HL-60/S4 (cell line): Measurements from ENCODE around the gene PTPN21.

Experiments
- in situ Hi-C: fragments of 300-500 bp; cut with MboI; formaldehyde crosslinking; loops from 2 replicates; pipeline ENCODE4 v1.14.3; 2022; ENCODE audit warnings: low sequenced_read_pairs

PTPN21 gene

GRCh38 chr14:88473791-88474190 is 81.0 kb downstream of the PTPN21 start:
- in situ Hi-C loops: no loop called here

GRCh38 chr14:88470542-88471440 is 84.0 kb downstream of the PTPN21 start:
- in situ Hi-C loops: no loop called here

GRCh38 chr14:88468406-88468805 is 86.4 kb downstream of the PTPN21 start:
- in situ Hi-C loops: no loop called here

GRCh38 chr14:88463318-88463717 is 91.5 kb downstream of the PTPN21 start:
- in situ Hi-C loops: no loop called here

- in situ Hi-C loops: no loop called here
Measured at GRCh38 chr14:88454886-88455285, 99.9 kb downstream of the PTPN21 start.

GRCh38 chr14:88452231-88452630 is 102.6 kb downstream of the PTPN21 start:
- in situ Hi-C loops: no loop called here

- in situ Hi-C loops: no loop called here
Measured at GRCh38 chr14:88439088-88439487, 115.7 kb downstream of the PTPN21 start.

- in situ Hi-C loops: no loop called here
Measured at GRCh38 chr14:88437658-88438057, 117.1 kb downstream of the PTPN21 start.

GRCh38 chr14:88430976-88431375 is 123.8 kb downstream of the PTPN21 start:
- in situ Hi-C loops: no loop called here

GRCh38 chr14:88426271-88426670 is 128.5 kb downstream of the PTPN21 start:
- in situ Hi-C loops: no loop called here

GRCh38 chr14:88424573-88424972 is 130.2 kb downstream of the PTPN21 start:
- in situ Hi-C loops: no loop called here

- in situ Hi-C loops: no loop called here
Measured at GRCh38 chr14:88422919-88423650, 131.7 kb downstream of the PTPN21 start.

GRCh38 chr14:88422047-88422446 is 132.8 kb downstream of the PTPN21 start:
- in situ Hi-C loops: no loop called here

GRCh38 chr14:88421286-88421685 is 133.5 kb downstream of the PTPN21 start:
- in situ Hi-C loops: no loop called here

GRCh38 chr14:88420187-88420586 is 134.6 kb downstream of the PTPN21 start:
- in situ Hi-C loops: no loop called here

- in situ Hi-C loops: no loop called here
Measured at GRCh38 chr14:88417594-88417993, 137.2 kb downstream of the PTPN21 start.
